Colon (tissue), 2 donors: ENCODE results near the gene BOD1.

Experiments used
- FAIRE-seq: peaks from 2 replicates; lab custom pipeline; 2012; peaks lifted over from hg19 to GRCh38; lab: Jason Lieb, UNC
- donor health status: control.
- donor health status: control.

The BOD1 gene

DNA sequence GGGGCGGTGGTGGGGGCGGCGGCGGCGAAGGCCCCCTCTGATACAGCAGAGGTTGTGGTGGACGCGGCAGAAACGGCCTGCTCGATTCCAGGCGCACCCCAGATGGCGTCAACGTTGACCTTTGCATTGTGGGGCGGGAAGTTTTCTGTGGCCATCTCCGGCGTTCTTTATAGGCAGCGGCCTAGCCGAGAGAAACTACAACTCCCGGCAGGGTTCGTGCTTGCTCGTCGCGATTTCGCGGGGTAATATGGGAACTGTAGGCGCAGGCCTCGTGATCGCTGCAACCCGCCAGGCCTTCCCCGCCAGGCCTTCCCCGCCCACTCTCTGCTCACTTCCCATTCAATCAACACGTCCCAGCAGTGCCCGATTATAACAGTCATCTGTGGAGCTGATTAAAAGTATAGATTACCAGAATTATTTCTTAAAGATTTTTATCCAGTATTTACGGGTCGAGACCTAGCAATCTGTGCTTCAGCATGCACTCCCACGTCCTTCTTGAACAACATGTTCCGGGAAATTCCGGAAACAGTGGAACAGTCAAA, at the start of gene BOD1:
Gene BOD1, minus strand, starts transcription at position 74 of the 542 bp plus-strand sequence. CDS start 214 bp downstream, outside the sequence.
- FAIRE-seq = no peak

DNA sequence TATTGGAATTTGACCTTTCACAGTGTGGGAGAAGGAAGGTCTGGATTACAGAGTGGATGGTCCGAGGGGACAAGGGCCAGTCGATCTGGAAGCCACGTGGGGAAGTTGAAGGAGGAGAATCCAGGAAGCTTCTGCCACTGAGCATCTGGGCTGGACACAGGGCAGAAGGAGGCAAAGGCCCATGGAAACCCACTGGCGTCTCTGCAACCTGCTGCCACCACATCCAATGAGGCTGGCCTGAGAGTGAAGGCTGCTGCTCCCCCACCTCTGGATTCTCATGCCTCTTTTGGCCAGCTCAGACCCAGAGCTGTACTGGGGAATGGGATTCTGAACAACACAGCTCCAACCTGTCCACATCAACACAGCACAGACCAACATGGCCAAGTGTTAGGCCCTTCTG, 48.9 kb upstream of the BOD1 start:
- no peak for FAIRE-seq

DNA sequence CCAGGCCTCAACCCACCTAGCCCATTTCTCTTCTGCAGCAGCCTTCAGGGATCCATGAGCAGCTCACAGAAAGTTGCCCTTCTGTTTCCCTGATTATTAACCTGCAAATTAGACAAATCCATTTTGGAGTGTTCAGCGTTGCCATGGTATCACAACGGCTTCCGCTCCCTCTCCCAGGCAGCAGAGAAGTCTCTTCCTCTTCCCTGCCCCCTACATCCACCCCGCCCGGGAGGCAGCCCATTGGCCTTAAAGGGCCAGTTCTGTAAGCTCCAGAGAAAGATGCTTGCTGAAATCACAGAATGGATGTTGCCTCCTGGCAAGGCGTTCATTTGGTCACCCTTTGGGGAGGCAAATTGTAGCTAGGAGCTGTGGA, 47.7 kb upstream of the BOD1 start:
- no peak for FAIRE-seq

DNA sequence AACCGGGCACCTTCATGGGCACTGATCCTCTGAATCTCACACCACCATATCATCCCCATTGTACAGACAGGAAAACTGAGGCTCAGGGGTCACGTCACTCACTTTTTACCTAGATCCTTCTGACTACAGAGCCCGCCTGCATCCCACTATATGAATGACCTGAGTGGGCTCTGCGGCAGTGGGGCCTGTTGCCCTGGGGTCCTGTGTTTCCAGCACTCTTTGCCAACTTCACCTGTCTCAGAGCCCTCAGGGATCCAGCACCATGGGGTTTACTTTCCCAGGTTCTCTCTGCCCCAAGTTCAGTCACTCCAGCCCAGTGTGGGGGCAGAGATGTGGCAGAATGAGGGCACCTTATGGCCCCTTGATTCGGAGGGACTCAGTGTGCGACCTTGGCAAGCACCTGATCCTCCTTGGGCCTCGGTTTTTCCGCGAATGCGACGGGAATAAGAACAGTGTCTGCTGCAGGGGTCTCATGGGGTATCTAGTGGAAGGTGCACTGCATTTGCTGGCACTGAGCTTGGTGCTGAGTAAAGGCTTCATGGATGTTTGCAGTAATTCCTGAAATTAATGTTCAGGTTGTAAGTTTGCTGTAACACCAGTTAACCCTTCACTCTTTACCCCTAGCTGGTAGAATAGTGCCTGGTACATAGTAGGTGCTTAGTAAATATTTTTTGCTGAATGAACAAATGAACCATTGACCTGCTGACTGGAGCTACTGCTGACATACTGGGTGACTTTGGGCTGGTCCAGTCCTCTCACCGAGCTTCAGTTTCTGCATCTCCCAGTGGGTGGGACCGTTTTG, 47.1 kb upstream of the BOD1 start:
- FAIRE-seq = no peak

DNA sequence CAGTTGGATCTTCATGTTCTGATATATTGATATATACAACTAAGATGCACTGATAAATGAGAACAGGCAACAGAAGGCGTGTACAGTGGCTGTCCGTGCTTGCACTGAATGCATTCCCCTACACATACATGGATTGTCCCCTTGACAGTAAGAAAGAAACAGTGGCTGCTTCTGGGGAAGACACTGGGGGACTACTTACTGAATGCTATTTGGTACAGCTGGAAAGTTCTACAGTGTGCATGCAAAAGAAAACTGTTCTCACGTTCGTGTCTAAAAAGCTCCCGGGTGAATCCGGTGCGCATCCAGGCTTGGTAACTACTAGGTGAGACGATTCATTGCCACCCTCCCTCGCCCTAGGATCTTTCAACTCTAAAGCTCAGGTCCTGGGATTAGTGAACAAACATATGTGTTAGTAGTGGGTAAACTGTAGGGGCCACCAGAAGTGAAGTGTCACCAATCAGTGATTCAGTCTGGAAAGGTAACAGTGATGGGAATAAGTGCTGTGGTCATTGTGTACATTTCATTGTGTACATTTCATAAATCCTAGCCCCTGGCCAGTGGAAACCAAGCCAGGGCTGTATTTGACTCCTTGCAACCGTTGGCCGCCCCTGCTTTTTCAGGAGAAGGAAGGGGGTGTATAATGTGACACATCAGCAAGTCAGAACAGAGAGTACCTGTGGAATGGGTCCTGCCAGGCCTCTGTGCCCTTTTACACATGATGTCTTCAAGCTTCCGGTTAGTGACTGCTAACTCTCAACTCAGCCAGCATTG, 46.3 kb upstream of the BOD1 start:
- FAIRE-seq = no peak

DNA sequence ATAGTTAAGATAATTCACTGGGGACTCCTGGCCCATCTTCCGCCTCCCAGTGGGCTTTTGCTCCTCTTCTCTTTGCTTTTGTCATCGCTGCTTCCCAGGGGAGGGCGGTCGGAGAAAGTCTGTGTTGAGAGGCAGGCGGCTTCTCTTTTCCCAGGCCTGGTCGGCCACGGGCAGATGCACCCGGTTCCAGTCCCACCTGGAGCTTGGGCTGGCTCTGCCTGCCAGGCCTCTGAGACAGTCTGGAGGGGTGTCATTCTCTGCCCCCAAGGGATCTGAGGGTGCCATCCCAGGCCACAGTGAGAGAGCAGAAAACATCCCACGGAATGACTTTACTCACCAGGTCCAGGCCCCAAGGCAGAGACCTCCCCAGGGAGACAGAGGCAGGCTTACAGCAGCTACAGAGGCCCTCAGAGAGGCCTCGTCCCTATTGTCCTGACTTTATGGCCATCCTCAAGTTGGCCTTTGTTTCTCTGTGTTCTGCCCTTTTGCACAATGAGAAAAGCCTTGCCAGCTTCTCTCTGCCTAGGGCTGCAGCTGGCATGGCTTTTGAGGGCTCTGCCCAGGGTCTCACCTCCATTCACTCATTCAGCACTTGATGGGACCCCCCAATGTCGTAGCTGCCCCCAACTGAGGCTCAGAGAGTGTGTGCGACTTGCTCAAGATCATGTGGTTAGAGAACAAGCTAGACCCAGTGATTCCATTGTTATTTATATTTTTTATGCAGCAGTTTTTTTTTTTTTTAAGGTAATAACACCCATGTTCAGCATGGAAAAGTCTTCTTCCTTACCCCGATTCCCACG, 44.2 kb upstream of the BOD1 start:
- no peak for FAIRE-seq

DNA sequence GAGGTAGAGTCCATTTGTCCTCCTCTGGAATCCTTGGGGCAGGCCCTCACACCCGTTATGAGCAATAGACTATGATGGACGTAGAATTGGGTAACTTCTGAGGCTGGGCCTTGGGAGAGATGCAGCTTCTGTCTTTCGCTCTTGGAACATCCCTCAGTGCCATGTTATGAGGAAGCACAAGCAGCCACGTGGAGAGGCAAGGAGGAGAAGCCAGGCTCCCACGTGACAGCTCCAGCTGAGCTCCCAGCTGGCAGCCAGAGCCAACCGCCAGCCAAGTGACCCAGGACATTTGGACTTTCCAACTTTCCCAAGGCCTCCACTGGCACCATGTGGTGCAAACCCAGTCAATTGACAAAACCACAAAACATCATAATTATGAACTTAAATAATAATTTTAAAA, 43.0 kb upstream of the BOD1 start:
- no peak for FAIRE-seq

DNA sequence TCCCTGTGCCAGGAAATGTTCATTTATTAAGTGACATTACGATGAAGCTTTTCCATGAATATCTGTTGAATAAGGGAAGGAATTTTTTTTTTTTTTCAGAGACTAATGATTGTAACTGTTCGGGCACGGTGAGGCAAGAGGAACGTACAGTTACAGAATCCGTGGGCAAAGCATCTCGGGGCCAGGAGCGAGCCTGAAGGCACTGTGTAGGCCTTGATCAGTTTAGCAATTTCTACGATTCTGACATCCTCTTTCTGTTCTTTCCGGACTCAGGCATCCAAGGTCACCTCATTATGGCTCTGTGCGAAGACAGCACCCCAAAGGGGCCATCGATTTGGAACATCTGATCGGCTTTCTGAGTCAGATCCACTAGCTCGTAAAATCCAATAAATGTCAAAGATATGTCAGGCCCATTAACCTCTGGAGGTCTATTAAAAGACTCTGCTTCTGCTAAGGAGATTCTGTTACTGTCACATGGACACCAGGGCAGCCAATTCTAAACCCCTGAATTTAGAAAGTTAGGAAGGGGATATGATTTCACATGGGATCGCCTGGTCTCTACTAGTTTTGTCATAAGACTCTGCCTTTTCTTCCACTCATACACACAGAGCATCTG, 41.4 kb upstream of the BOD1 start:
- no peak for FAIRE-seq

DNA sequence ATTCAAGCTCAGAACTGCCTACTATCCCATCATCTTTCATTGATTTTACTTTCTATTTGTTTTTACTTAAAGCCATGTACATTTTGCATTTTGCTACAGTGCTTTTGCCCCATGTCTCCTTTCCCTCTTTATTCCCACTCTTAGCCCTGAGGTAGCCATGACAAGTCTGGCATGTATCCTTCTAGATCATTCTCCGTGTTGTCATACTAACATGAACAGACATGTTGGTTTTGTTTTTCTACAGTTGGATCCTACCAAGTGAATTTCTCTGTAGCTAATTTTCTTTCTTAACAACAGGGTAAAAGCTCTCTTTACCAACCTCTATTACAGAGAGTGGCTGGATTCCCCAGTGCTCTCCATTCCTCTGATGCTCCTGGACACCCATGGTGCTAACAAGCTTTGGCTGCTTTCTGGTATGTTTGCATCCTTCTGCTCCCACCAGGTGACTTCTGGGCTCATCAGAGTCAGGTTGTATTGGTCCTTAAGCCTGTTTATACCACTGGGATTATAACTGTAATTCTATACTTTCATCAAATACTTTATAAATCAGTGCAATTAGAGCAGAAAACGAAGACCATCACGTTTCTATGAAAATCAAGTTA, 38.8 kb upstream of the BOD1 start:
- no peak for FAIRE-seq

DNA sequence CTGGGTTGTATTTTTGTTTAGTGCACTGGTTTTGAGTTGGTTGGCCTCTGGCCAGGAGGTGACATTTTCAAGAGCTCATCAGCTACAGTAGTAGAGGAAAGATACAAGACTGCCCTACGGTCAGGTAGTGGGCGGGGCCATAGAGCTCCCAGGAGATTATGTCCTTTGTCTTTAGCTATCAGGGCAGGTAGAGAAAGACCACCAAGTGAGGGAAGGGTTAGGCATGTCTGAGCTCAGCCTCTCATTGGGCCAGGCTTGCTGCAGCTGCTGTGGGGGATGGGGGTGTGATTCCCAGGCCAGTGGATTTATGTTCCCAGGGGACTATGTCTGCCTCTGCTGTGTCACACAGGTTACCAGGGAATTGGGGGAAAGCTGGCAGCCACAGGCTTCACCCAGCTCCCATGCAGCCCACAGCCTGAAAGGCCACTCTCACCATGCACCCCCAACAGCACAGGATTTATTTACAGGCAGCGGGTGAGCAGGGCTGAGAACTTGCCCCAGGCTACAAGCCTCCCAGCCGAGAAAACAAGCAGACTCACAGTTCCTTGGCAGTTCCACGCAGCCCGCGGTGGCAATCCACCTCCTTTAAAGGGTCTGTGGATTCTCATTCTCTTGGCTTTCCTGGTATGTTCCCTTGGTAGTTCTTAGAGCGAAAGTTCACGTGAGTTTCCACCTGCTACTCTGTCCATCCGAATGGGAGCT, 37.5 kb upstream of the BOD1 start:
- no peak for FAIRE-seq

DNA sequence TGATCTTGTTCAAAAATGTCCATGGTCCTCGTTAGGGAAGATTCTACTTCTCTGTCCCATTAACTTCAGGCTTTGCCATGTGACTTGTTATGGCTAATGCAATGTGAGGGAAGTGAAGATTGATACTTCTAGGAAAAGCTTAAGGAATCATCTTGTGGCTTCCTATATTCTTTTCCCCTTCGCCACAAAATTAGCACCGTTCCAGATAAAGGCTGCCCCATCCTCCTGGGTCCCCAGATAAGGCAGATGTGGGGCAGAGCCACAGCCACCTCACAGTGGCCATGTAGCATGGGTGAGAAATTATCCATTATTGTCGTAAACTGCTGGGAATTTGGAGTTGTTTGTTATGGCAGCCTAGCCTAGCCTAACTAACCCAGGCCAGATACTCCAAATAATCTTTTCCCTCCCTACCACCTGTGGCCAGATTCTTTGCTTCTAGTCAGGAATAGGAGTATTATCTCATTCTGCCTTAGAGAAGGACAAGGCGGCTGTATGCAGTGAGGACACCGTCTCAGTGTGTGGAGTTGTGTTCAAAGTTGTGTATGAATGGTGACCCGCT, 31.9 kb upstream of the BOD1 start:
- no peak for FAIRE-seq

DNA sequence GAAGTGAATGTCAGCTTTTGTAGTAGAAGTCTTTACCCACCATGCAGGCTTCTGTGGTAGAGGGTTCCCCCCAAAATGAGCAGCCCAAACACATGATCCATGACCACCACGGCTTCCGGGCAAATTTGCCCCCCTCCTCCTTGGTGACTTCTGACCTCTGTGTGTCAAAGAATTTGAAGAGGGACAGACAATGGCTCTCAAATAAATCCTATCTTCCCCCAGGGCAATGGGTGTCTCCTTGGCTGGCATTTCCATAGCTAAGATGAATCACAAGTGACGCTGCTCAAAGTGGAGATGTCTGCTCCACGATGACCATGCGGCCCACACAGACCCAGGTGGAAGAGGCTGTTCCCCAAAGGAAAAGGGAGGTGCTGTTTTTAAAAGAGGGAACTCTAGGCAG, 30.2 kb upstream of the BOD1 start:
- no peak for FAIRE-seq

DNA sequence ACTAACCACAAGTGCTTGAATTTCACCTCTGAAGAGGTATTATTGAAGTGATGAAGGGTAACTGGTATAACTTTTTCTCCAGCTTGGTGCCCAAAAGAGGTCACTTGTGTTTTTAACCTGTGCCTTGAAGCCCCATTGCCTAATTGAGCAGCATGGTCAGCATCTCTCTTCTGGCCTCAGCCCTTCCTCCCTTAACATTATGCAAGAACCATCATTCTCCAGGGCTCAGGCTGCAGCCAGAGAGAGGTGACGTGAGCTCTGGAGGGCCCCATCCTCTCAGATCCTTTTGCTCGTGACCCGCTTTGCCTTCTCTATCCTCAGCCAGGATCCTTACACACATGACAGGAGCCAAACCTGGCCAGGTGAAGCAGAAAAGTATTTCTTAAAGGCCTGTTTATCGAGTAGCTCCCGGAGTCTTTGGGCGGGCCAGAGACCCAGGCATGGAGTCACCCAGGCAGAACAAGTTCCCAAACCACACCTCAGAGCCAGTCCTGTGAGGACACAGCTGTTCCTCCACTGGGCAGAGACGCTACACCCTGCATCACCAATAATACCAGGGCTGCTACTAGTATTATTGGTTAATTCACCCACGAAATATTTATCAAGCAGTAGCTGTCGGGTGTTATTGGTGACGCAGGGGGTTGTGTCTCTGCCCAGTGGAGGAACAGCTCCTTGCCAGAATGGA, 29.6 kb upstream of the BOD1 start:
- FAIRE-seq = no peak

DNA sequence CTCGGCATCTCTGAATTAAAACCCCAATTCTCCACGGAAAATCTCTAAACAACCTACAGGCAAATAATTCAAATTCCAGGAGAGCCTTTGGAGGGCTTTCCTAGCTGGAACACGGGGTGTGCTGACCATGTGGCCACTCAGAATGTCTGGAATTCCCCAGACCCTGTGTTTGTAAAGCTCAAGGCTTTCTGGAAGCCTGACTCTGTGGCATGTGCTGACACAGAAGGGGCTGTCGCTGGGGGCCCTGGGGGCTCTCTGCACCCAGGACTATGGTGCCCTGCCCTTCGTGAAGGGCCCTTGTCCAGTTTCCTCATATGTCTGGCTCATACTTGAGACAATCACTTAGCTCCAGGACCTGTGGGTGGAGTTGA, 29.0 kb upstream of the BOD1 start:
- FAIRE-seq = no peak

DNA sequence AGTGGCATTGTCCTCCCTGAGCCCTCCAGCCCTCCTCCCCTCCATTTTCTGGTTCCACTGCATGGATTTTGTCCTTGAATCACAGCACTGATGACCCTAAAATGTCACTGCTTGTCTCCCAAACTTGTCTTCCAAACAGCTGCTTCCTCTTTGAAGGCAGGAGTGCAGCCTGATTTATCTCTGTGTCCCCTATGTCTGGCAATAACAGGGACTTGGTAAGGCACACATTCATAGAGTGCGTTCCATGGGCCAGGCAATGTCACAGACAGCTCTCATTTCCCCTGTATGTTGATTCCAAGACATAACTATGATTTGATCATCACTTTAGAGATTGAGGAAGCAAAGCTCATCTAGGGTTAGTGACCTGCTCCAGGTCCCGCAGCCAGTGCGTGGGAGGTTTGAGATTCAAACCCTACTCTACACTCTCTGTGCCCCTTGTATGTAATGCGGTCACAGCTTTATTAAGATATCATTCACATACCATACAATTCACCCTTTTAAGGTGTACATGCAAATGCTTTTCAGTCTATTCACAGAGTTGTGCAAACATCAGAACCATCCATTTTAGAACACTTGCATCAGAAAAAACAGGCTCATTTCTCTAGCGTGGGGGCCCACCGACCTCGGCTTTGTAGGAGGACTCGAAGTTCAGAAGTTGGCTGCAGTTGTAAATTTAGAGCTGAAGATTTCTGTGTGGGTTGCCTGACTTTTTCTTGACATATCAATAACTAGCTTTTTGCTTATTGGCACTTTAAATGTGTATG, 28.4 kb upstream of the BOD1 start:
- no peak for FAIRE-seq

DNA sequence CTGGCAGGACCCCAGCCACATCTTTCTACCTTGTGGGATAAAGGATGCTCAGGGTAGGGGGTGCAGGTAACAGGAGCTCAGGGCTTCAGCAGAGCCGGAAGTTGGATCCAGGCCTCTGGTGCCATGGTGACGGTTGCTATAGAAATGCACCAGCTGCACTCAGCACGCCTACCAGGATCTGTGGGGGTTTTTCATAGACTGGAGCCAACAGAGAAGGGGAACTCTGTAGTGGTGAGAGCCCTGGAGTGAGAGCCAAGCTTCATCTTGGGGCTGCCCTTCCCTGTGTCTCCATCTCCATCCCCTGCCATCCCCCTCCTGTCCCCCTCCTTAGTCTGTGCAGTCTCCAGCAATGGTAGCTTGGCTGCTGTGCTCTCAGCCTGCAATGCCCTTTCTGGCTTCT, 27.5 kb upstream of the BOD1 start:
- FAIRE-seq = no peak

DNA sequence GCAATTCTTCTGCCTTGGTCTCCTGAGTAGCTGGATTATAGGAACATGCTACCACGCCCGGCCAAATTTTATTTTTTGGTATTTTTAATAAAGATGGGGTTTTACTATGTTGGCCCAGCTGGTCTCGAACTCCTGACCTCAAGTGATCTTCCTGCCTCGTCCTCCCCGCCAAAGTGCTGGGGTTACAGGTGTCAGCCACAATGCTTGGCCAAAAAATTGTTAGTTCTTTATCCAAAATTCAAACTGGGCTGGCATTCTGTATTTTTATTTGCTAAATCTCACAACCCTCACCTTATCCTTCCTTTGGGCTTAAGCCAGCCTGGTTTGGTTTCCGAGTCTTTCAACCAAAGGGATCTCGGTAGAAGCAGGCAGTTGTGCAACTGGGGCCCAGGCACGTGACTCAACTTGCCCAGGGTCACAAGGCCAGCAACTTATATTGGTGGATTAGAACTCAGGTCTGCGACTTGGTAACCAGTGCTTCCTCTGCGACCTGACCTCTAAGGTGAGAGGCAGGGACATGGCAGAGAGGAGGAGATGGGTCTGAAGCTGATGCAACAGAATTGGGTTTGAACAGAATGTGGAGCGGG, 26.5 kb upstream of the BOD1 start:
- FAIRE-seq = no peak

DNA sequence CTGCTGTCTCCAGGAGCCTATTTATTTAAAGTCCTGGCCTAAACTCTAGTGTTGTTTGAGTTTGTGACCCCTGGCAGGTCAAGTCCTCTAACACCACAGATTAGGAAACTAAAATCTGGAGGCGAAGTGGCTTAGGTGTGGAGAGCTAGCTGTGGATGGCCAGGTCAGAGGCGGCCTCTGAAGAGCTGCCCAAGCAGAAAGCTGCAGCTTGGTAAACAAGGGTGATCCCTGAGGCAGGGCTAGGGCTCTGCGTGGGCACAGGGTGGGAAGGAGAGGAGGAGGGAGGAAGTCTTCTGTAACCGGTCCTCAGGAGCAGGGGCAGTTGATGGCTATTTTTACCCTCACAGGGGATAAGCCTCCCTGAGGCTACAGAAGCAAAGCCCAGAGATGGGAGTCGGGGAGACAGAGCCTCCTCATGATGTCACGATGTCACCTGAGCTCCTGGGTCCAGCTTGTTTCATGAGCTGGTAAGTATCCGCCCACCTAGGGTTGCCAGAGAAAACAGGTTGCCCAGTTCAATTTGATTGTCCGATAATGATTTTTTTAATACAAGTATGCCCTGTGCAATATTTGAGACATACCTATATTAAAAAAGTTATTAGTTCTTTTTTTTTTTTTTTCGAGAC, 25.9 kb upstream of the BOD1 start:
- no peak for FAIRE-seq
